ENCODE data around the gene RGMA. TPM values are rescaled to one million over a fixed set of nuclear protein-coding genes. Genes with fewer than 3 reads are reported as not detected.
"Not testable (repeated sequence)": the region's sequence is repeated elsewhere in the genome, so short reads cannot be mapped to it uniquely, and the experiment has no call there.

The RGMA gene
- total RNA-seq, 2 experiments from 2014 or later, result 0.47 to 0.69 TPM

GRCh38 chr15:93032515-93033206 is 56.4 kb downstream of the RGMA start:
- intact Hi-C loops (cut with micrococcal nuclease); H3K36me3 Mint-ChIP-seq (ENCODE audit: low read depth); DNase-seq; H3K27me3 Mint-ChIP-seq (ENCODE audit: low read depth); H3K27ac Mint-ChIP-seq; H3K9me3 Mint-ChIP-seq; H3K4me3 Mint-ChIP-seq: not testable (repeated sequence)
- CTCF ChIA-PET, result interaction anchor here (0.7 to 3.7 kb wide), 5 partner anchors 15 to 234 kb away, joined by 3 to 15 read pairs (median 5); partner anchors contain the start of gene RGMA
- H3K4me1 Mint-ChIP-seq (ENCODE audit: low read depth), result peaks cover 27% of the 10 kb centered on the region

- CTCF ChIA-PET, result interaction anchor here (0.7 to 4.1 kb wide), 8 partner anchors 13 to 247 kb away, joined by 3 to 40 read pairs (median 6); partner anchors contain the start of gene RGMA
- H3K27ac Mint-ChIP-seq; H3K9me3 Mint-ChIP-seq; intact Hi-C loops (cut with micrococcal nuclease); H3K4me3 Mint-ChIP-seq; H3K36me3 Mint-ChIP-seq (ENCODE audit: low read depth); H3K27me3 Mint-ChIP-seq (ENCODE audit: low read depth): not testable (repeated sequence)
- peaks cover 28% of the 10 kb centered on the region for H3K4me1 Mint-ChIP-seq (ENCODE audit: low read depth)
- DNase-seq, result peak; percentile 2
Measured at GRCh38 chr15:93031557-93032384, 57.2 kb downstream of the RGMA start.

DNA sequence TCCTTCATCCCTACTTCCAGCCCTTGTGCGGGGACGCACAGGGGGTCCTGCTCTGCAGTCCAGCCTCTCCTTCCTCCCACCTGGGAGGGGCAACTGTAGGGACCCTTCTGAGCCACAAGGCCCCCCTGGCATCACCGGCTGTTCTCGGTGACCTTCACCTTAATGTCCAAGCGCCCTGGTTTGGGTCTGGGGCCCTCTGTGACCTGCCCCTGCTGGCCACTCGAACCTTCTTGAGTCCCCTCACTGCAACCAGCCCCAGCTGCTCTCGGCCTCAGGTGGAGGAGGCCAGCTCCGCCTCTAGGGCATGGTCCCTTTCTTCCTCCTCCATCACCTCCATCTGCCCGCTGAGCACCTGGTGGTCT is 57.9 kb downstream of the RGMA start:
- H3K9me3 Mint-ChIP-seq, result no peaks in the 10 kb centered on the region
- H3K27ac Mint-ChIP-seq, result no peak overlapping the region
- peaks cover 33% of the 10 kb centered on the region for H3K4me1 Mint-ChIP-seq (ENCODE audit: low read depth)
- H3K36me3 Mint-ChIP-seq (ENCODE audit: low read depth), result peaks cover 11% of the 10 kb centered on the region
- CTCF ChIA-PET, result interaction anchor here (0.8 to 4.1 kb wide), 13 partner anchors 10 to 1089 kb away, joined by 3 to 40 read pairs (median 5); partner anchors contain the start of gene RGMA
- peak; percentile 5 for DNase-seq
- no peak overlapping the region for H3K4me3 Mint-ChIP-seq
- H3K27me3 Mint-ChIP-seq (ENCODE audit: low read depth), result no peaks in the 10 kb centered on the region
- intact Hi-C loops (cut with micrococcal nuclease), result no loop called here

- CTCF ChIA-PET, result interaction anchor here (0.7 to 4.1 kb wide), 26 partner anchors 9 to 1090 kb away, joined by 3 to 40 read pairs (median 4); partner anchors contain the start of gene RGMA
- intact Hi-C loops (cut with micrococcal nuclease), result loop anchor here (1.0 kb wide), 3 partner anchors 58 to 1090 kb away; no protein-coding TSS in a partner anchor
- peaks cover 33% of the 10 kb centered on the region for H3K4me1 Mint-ChIP-seq (ENCODE audit: low read depth)
- H3K27me3 Mint-ChIP-seq (ENCODE audit: low read depth), result no peaks in the 10 kb centered on the region
- peaks cover 14% of the 10 kb centered on the region for H3K36me3 Mint-ChIP-seq (ENCODE audit: low read depth)
- peak; percentile 78 for DNase-seq
- H3K27ac Mint-ChIP-seq, result no peak overlapping the region
- H3K9me3 Mint-ChIP-seq, result no peaks in the 10 kb centered on the region
- H3K4me3 Mint-ChIP-seq, result no peak overlapping the region
Measured at GRCh38 chr15:93030430-93031102, 58.4 kb downstream of the RGMA start.

DNA sequence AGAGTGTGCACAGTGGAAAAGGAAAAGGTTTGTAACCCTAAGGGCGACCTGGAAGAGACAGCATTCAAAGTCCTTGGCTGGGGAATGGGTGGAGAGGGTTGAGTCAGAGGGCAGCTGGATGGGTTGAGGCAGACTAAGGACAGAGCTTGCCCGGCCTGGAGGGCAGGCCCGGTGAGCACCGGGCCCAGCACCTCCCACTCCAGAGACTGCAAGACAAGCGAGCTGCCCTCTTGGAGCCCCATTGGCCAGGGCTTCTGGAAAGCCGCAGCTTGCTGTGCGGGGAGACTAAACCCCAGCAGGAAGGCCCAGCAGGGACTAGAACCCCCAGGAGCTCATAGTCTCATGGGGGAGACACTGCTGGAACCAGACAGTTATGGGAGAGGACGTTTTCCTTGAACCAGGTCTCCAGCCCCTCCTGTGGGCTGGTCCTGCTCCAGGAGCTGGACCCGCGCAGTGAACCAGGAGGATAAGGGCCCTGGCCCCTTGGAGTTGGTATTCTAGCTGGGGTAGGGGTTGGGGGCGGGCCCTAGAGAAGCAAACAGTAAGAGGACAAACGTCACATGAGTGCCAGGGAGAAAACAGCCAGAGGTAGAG is 59.1 kb downstream of the RGMA start:
- Mint-ChIP-seq H3K27me3 (ENCODE audit: low read depth) (no peaks in the 10 kb centered on the region), H3K36me3 (ENCODE audit: low read depth) (peaks cover 20% of the 10 kb centered on the region), H3K9me3 (no peaks in the 10 kb centered on the region), H3K4me3 (no peak overlapping the region), H3K4me1 (ENCODE audit: low read depth) (peaks cover 40% of the 10 kb centered on the region), H3K27ac (no peak overlapping the region)
- intact Hi-C loops (cut with micrococcal nuclease), result loop anchor here (1.0 to 10.0 kb wide), 5 partner anchors 58 to 1090 kb away; no protein-coding TSS in a partner anchor
- CTCF ChIA-PET, result interaction anchor here (0.7 to 4.1 kb wide), 27 partner anchors 8 to 1090 kb away, joined by 3 to 40 read pairs (median 4); partner anchors contain the start of gene RGMA
- no peak for DNase-seq

DNA sequence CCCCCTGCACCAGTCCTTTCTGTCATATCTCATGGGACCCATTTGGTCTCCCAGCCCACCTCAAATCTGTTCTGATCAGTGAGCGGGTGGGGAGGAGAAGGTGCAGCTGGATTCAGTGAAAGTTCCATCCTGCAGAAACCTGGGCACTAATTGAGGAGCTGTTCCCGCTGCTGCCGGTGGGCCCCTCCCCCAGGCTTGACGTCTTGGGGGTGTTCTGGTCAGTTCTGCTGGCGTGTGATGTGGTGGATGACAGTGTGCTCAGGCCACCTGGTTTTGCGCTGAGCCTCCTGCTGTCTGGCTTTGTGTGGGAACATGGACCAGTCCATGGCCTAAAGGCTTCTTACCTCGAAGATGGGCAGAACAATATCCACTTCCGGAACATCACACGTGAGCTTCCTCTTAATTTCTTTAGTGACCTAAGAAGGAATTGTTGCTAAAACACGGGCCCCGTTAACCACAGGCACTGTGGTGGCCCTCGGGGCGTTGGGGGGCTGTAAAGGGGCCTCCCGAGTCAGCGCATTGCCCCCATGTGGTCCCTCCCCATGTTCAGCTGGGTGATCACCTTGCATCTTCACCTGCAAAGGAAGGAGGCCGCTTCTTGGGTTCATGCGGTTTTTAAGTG is 59.7 kb downstream of the RGMA start:
- no peak overlapping the region for H3K4me3 Mint-ChIP-seq

DNA sequence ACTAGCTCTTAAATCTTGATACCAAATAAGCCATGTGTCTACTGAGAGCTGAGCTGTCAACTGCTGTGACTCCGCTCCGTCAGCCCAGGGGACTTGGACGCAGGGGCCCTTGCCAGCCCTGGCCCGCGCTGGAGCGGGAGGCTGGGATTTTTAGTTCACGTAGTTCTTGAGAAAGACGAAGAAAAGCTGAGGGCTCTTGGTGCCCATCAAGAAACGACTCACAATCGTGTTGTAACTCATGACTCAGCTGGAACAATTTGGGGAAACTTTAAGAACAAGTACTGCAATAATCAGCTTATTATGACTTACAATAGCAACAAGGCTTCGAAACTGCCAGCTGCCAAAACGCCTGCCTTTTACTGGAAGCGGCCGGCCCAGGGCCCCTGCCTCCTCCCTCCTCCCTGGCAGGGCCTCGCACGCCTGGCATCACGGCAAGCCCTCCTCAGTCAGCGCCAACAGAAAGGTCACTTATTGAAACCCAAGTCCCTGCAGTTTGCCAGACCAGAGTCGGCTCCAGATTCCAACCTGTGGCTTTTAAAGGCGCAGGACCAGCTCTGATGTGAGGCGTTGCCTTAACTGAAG is 60.3 kb downstream of the RGMA start:
- peaks cover 52% of the 10 kb centered on the region for H3K4me1 Mint-ChIP-seq (ENCODE audit: low read depth)
- CTCF ChIA-PET, result interaction anchor here (0.6 to 4.1 kb wide), 10 partner anchors 8 to 232 kb away, joined by 3 to 40 read pairs (median 6); no protein-coding TSS in a partner anchor
- no peaks in the 10 kb centered on the region for H3K27me3 Mint-ChIP-seq (ENCODE audit: low read depth)
- intact Hi-C loops (cut with micrococcal nuclease), result loop anchor here (10.0 kb wide), 2 partner anchors 404 to 956 kb away; no protein-coding TSS in a partner anchor
- peak; percentile 38 for DNase-seq
- H3K4me3 Mint-ChIP-seq, result no peak overlapping the region
- H3K9me3 Mint-ChIP-seq, result no peaks in the 10 kb centered on the region
- peak overlapping the region; percentile 59 for H3K27ac Mint-ChIP-seq
- H3K36me3 Mint-ChIP-seq (ENCODE audit: low read depth), result peaks cover 29% of the 10 kb centered on the region

More for the DNA sequence above, 59.7 kb downstream of the RGMA start:
- Mint-ChIP-seq H3K27ac (peak overlapping the region; percentile 69), H3K27me3 (ENCODE audit: low read depth) (no peaks in the 10 kb centered on the region), H3K36me3 (ENCODE audit: low read depth) (peaks cover 26% of the 10 kb centered on the region), H3K9me3 (no peaks in the 10 kb centered on the region), H3K4me1 (ENCODE audit: low read depth) (peaks cover 46% of the 10 kb centered on the region)
- intact Hi-C loops (cut with micrococcal nuclease), result loop anchor here (10.0 kb wide), 2 partner anchors 405 to 955 kb away; no protein-coding TSS in a partner anchor
- DNase-seq, result no peak
- CTCF ChIA-PET, result interaction anchor here (1.0 to 4.1 kb wide), 12 partner anchors 8 to 276 kb away, joined by 3 to 40 read pairs (median 5); no protein-coding TSS in a partner anchor

DNA sequence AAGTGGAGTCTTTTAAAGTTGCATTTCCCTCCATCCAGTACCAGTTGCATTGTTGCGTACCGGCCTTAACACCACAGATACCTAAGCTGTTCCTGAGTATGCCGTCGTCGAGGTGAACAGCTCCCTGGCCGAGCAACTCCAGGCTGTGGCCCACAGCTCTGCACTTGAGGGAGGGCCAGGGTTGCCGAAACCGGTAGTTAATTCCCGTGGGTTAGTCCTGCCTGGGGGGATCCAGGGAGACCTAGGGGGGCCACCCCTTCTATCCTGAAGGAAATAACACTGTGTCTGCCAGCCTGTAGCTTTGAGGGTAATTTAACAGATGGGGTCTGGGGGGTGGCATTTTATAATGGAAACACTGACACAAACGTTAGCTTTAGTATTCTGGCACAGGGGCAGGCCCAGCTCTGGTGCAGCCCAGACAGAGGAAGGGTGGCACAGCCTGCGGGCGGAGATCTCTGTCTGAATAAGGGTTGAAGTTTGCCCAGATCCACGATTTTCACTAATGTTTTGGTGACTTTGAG is 60.8 kb downstream of the RGMA start:
- peaks cover 34% of the 10 kb centered on the region for H3K36me3 Mint-ChIP-seq (ENCODE audit: low read depth)
- peak overlapping the region; percentile 59 for H3K27ac Mint-ChIP-seq
- H3K27me3 Mint-ChIP-seq (ENCODE audit: low read depth), result no peaks in the 10 kb centered on the region
- H3K4me3 Mint-ChIP-seq, result no peak overlapping the region
- H3K9me3 Mint-ChIP-seq, result no peaks in the 10 kb centered on the region
- CTCF ChIA-PET, result interaction anchor here (0.6 to 4.1 kb wide), 7 partner anchors 7 to 231 kb away, joined by 3 to 40 read pairs (median 9); no protein-coding TSS in a partner anchor
- H3K4me1 Mint-ChIP-seq (ENCODE audit: low read depth), result peaks cover 57% of the 10 kb centered on the region
- intact Hi-C loops (cut with micrococcal nuclease), result loop anchor here (10.0 kb wide), 2 partner anchors 403 to 957 kb away; no protein-coding TSS in a partner anchor
- no peak for DNase-seq

DNA sequence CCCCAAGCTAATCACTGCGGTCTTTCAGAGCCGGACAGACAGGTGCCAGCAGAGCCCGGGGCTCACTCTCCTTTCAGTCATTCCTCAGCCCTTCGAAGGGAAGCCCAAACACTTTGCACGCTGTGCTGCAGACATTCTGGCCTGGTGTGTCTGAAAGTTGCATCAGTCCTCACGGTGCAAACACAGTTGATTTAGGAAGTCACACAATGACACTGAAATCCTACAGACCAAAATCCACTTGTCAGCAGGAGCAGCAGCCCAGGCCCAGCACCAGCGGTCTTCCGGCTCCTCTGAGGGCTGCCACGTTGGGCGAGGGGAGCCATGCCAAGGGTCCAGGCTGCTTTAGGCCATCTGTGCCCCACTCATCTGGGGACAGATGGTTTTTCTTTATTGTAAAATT is 61.6 kb downstream of the RGMA start:
- no peak for DNase-seq
- H3K27me3 Mint-ChIP-seq (ENCODE audit: low read depth), result no peaks in the 10 kb centered on the region
- H3K4me1 Mint-ChIP-seq (ENCODE audit: low read depth), result peaks cover 65% of the 10 kb centered on the region
- no peaks in the 10 kb centered on the region for H3K9me3 Mint-ChIP-seq
- CTCF ChIA-PET, result interaction anchor here (0.6 to 4.1 kb wide), 2 partner anchors 226 to 231 kb away, joined by 3 to 40 read pairs; no protein-coding TSS in a partner anchor
- H3K27ac Mint-ChIP-seq, result peak overlapping the region; percentile 46
- H3K36me3 Mint-ChIP-seq (ENCODE audit: low read depth), result peaks cover 42% of the 10 kb centered on the region
- intact Hi-C loops (cut with micrococcal nuclease), result loop anchor here (10.0 kb wide), 2 partner anchors 403 to 957 kb away; no protein-coding TSS in a partner anchor
- H3K4me3 Mint-ChIP-seq, result no peak overlapping the region

DNA sequence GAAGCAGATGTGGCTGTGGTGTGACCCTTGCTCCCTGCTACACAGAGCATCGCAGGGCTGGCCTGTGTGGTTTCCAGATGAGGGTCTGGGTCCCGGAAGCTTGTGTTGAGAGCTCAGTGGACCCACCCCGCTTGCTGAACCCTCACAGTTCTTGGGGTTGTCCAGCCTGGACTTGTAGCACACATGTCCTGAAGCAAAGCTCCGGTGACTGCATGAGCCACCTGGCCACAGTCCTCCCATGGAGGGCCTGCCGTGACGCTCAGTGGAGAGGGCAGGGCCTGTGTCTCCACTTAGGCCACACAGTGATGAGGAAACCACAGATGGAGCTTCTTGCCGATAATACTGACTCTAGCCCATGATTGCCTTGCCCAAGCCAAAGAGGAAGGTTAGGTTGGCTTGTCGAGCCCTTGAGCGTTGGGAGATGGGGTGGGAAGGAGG is 62.6 kb downstream of the RGMA start:
- H3K27me3 Mint-ChIP-seq (ENCODE audit: low read depth), result no peaks in the 10 kb centered on the region
- peaks cover 75% of the 10 kb centered on the region for H3K4me1 Mint-ChIP-seq (ENCODE audit: low read depth)

More for the DNA sequence above, 62.6 kb downstream of the RGMA start:
- intact Hi-C loops (cut with micrococcal nuclease), result loop anchor here (10.0 kb wide), 2 partner anchors 402 to 958 kb away; no protein-coding TSS in a partner anchor
- DNase-seq, result no peak
- peaks cover 52% of the 10 kb centered on the region for H3K36me3 Mint-ChIP-seq (ENCODE audit: low read depth)
- no peak overlapping the region for H3K4me3 Mint-ChIP-seq
- H3K27ac Mint-ChIP-seq, result peak overlapping the region; percentile 46
- CTCF ChIA-PET, result interaction anchor here (1.2 to 1.5 kb wide), 3 partner anchors 9 to 229 kb away, joined by 3 to 5 read pairs (median 4); no protein-coding TSS in a partner anchor
- H3K9me3 Mint-ChIP-seq, result no peaks in the 10 kb centered on the region

Data from activated naive CD4-positive, alpha-beta T cell treated with anti-CD3 and anti-CD28 coated beads for 36 hours (primary cell).